ENCODE data around the gene SLC35G6. TPM values are rescaled to one million over a fixed set of nuclear protein-coding genes. Genes with fewer than 3 reads are reported as not detected.
A peak's percentile ranks its signal among the peaks of the same experiment; 100 is the strongest.
"Not testable (repeated sequence)": the region's sequence is repeated elsewhere in the genome, so short reads cannot be mapped to it uniquely, and the experiment has no call there.

SLC35G6 gene
- total RNA-seq, 4 donors from 2014 or later, result not detected

GRCh38 chr17:7468804-7469389 lies 12.3 kb upstream of the SLC35G6 start:
- Histone ChIP-seq H3K36me3 (peaks cover 0 to 44% (median 6%) of the 10 kb centered on the region in 3 donors), H3K9me3 (no peaks in the 10 kb centered on the region), H3K27me3 (no peaks in the 10 kb centered on the region), H3K4me1 (peaks cover 19 to 91% (median 38%) of the 10 kb centered on the region in 3 donors), H3K27ac (no peak overlapping the region), H3K4me3 (no peak overlapping the region)
- TF ChIP-seq CTCF (IDR thresholded peaks at IDR 0.05) (no peak), POLR2A (IDR thresholded peaks at IDR 0.05) (no peak)
- intact Hi-C loops (cut with DNase I), result no loop called here
- 83 to 94% methylated on average over 10 to 12 of the region's 12 CpGs for WGBS, 2 donors
- DNase-seq, result no peak

- H3K27ac ChIP-seq; H3K9me3 ChIP-seq; H3K27me3 ChIP-seq; H3K4me3 ChIP-seq; intact Hi-C loops (cut with DNase I); DNase-seq: not testable (repeated sequence)
- Histone ChIP-seq H3K36me3 (peaks cover 0 to 37% (median 6%) of the 10 kb centered on the region in 3 donors), H3K4me1 (peaks cover 19 to 92% (median 35%) of the 10 kb centered on the region in 3 donors)
- WGBS, 2 donors, result 92 to 94% methylated on average over 10 to 12 of the region's 12 CpGs
These were observed 11.4 kb upstream of the SLC35G6 start for GRCh38 chr17:7469843-7470242.

GRCh38 chr17:7470457-7470973 lies 10.7 kb upstream of the SLC35G6 start:
- H3K9me3 ChIP-seq; H3K4me3 ChIP-seq; H3K27ac ChIP-seq; DNase-seq; intact Hi-C loops (cut with DNase I); H3K27me3 ChIP-seq: not testable (repeated sequence)
- WGBS, 2 donors, result 72 to 75% methylated on average over 8 of the region's 8 CpGs
- H3K36me3 ChIP-seq, result peaks cover 0 to 32% (median 6%) of the 10 kb centered on the region in 3 donors
- H3K4me1 ChIP-seq, result peaks cover 24 to 97% (median 42%) of the 10 kb centered on the region in 3 donors

- peaks cover 28 to 97% (median 50%) of the 10 kb centered on the region in 3 donors for H3K4me1 ChIP-seq
- H3K27ac ChIP-seq, result peak overlapping the region in 2 of 4 donors; percentile 23 to 47
- TF ChIP-seq CTCF (IDR thresholded peaks at IDR 0.05) (no peak), POLR2A (IDR thresholded peaks at IDR 0.05) (no peak)
- peaks cover 0 to 20% (median 0%) of the 10 kb centered on the region in 3 donors for H3K36me3 ChIP-seq
- no peaks in the 10 kb centered on the region for H3K9me3 ChIP-seq
- H3K4me3 ChIP-seq, result no peak overlapping the region
- intact Hi-C loops (cut with DNase I), result no loop called here
- WGBS, 2 donors, result 69 to 79% methylated on average over 2 of the region's 2 CpGs
- DNase-seq, result no peak
- H3K27me3 ChIP-seq, result no peaks in the 10 kb centered on the region
These were observed 9.5 kb upstream of the SLC35G6 start for GRCh38 chr17:7471729-7472128.

GRCh38 chr17:7474767-7475166 lies 6.5 kb upstream of the SLC35G6 start:
- 79 to 83% methylated on average over 3 to 6 of the region's 8 CpGs for WGBS, 2 donors
- Histone ChIP-seq H3K4me1 (peaks cover 45 to 94% (median 51%) of the 10 kb centered on the region in 3 donors), H3K27ac (peak overlapping the region; percentile 98 to 100 (median 99))
- not testable (repeated sequence) for H3K36me3 ChIP-seq, H3K27me3 ChIP-seq, DNase-seq, H3K9me3 ChIP-seq, H3K4me3 ChIP-seq
- intact Hi-C loops (cut with DNase I), result loop anchor here (5.0 kb wide), 1 partner anchor 32 kb away; no protein-coding TSS in a partner anchor

- Histone ChIP-seq H3K27me3 (no peaks in the 10 kb centered on the region), H3K4me3 (peak overlapping the region in 2 of 4 donors; percentile 13 to 92), H3K9me3 (no peaks in the 10 kb centered on the region), H3K27ac (peak overlapping the region; percentile 98 to 100 (median 99)), H3K4me1 (peaks cover 50 to 94% (median 56%) of the 10 kb centered on the region in 3 donors), H3K36me3 (no peaks in the 10 kb centered on the region)
- intact Hi-C loops (cut with DNase I), result loop anchor here (5.0 kb wide), 1 partner anchor 34 kb away; no protein-coding TSS in a partner anchor
- DNase-seq, result no peak
- no peak for TF ChIP-seq POLR2A (IDR thresholded peaks at IDR 0.05)
- TF ChIP-seq CTCF (IDR thresholded peaks at IDR 0.05), result no peak
- 21 to 40% methylated on average over 12 to 14 of the region's 15 CpGs for WGBS, 2 donors
These were observed 5.4 kb upstream of the SLC35G6 start for GRCh38 chr17:7475764-7476422.
